OCI-LY1 (cell line): ENCODE measurements around the gene MAS1.

Experiments
- H2AFZ ChIP-seq: fragments of 200-600 bp; sonication (generic), shearing (Covaris generic); 2 replicates; pipeline ENCODE4 v1.6.0; 2014; ENCODE audit warnings: antibody characterized with exemption, mild to moderate bottlenecking, low read length
- H3F3A ChIP-seq: fragments of 200-600 bp; sonication (generic), shearing (Covaris generic); 2 replicates; pipeline ENCODE4 v1.6.0; 2014; ENCODE audit warnings: mild to moderate bottlenecking, antibody characterized with exemption, low read length, moderate library complexity; ENCODE audit not compliant: insufficient read depth
- H3K27ac ChIP-seq: fragments of 200-600 bp; sonication (generic); 2 replicates; pipeline ENCODE4 v1.5.1; 2014; ENCODE audit warnings: low read length, mixed run types, mild to moderate bottlenecking, low read depth; ENCODE audit not compliant: poor library complexity, severe bottlenecking
- H3K27me3 ChIP-seq: fragments of 200-600 bp; sonication (generic); 2 replicates; pipeline ENCODE4 v1.6.0; 2014; ENCODE audit warnings: antibody characterized with exemption, mild to moderate bottlenecking, low read length, moderate library complexity; ENCODE audit not compliant: insufficient read depth
- H3K36me3 ChIP-seq: fragments of 200-600 bp; sonication (generic); 2 replicates; pipeline ENCODE4 v1.6.1; 2014; ENCODE audit warnings: mild to moderate bottlenecking, antibody characterized with exemption, low read length, moderate library complexity, mixed read lengths; ENCODE audit not compliant: insufficient read depth
- H3K4me1 ChIP-seq: fragments of 200-600 bp; sonication (generic); 2 replicates; pipeline ENCODE4 v1.5.1; 2014; ENCODE audit warnings: mild to moderate bottlenecking, low read length, moderate library complexity; ENCODE audit not compliant: insufficient read depth, severe bottlenecking
- H3K4me2 ChIP-seq: fragments of 200-600 bp; sonication (generic), shearing (Covaris generic); 2 replicates; pipeline ENCODE4 v1.6.1; 2014; ENCODE audit warnings: low read length
- H3K4me3 ChIP-seq: fragments of 200-600 bp; sonication (generic); 2 replicates; pipeline ENCODE4 v1.5.1; 2014; ENCODE audit warnings: low read length, low read depth, mild to moderate bottlenecking, mixed read lengths; ENCODE audit not compliant: poor library complexity, severe bottlenecking
- H3K79me2 ChIP-seq: fragments of 200-600 bp; shearing (Covaris generic); 2 replicates; pipeline ENCODE4 v1.6.1; 2016; ENCODE audit warnings: mixed run types, low read length, mixed read lengths; ENCODE audit not compliant: insufficient read depth
- H3K9ac ChIP-seq: fragments of 200-600 bp; sonication (generic), shearing (Covaris generic); 2 replicates; pipeline ENCODE4 v1.6.1; 2014; ENCODE audit warnings: mild to moderate bottlenecking, low read length, mixed read lengths
- H3K9me2 ChIP-seq: fragments of 200-600 bp; sonication (generic), shearing (Covaris generic); 2 replicates; pipeline ENCODE4 v1.6.1; 2014; ENCODE audit warnings: low read depth, mild to moderate bottlenecking, low read length, mixed read lengths
- H3K9me3 ChIP-seq: fragments of 200-600 bp; shearing (Covaris generic); 2 replicates; pipeline ENCODE4 v1.6.1; 2014; ENCODE audit warnings: low read length, mixed read lengths
- H4K20me1 ChIP-seq: fragments of 200-600 bp; sonication (generic), shearing (Covaris generic); 2 replicates; pipeline ENCODE4 v1.6.0; 2016; ENCODE audit warnings: mild to moderate bottlenecking, low read length; ENCODE audit not compliant: insufficient read depth
- CTCF ChIP-seq: fragments of 200-600 bp; sonication (generic), shearing (Covaris generic); IDR thresholded peaks from 2 replicates; pipeline ENCODE4 v1.5.1; 2017; ENCODE audit warnings: mild to moderate bottlenecking, antibody characterized with exemption, low read length, moderate library complexity, mixed read lengths
- EZH2 ChIP-seq: fragments of 200-600 bp; sonication (generic), shearing (Covaris generic); IDR thresholded peaks from 2 replicates; pipeline ENCODE4 v1.8.0; 2017; ENCODE audit warnings: borderline replicate concordance, mixed run types, mild to moderate bottlenecking, antibody characterized with exemption, low read length, moderate library complexity, mixed read lengths

MAS1 gene

GRCh38 chr6:159879856-159880255 lies 10.9 kb upstream of the MAS1 start:
- no peak overlapping the region for H2AFZ ChIP-seq
- no peaks in the 10 kb centered on the region for H4K20me1 ChIP-seq

DNA sequence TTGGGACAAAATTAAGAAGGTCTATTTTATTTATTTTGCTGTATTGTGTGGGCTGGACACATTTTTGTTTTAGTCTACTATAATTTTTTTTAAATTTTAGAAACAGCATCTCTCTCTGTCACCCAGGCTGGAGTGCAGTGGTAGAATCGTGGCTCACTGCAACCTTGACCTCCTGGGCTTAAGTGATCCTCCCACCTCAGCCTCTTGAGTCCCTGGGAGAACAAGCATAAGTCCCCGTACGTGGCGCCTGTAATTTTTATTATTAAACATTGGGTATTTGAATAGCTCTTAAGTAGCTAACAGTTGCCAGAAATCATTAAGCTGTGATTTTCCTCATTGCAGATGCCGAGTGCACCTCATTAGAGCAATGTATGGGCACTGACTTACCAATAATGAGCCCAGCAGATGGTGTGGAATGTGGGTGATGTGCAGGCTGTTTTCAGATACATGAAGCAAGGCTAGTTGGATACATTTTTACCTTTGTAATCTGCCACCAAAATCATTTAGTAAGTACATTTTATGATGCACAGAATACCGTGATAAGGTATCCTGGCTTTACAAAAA lies 10.3 kb upstream of the MAS1 start:
- Histone ChIP-seq H3F3A (no peaks in the 10 kb centered on the region), H4K20me1 (no peaks in the 10 kb centered on the region), H3K36me3 (no peaks in the 10 kb centered on the region), H3K4me1 (no peaks in the 10 kb centered on the region), H3K27me3 (no peaks in the 10 kb centered on the region), H3K4me2 (no peak overlapping the region), H3K79me2 (no peaks in the 10 kb centered on the region), H3K9me3 (no peaks in the 10 kb centered on the region), H3K4me3 (no peak overlapping the region), H2AFZ (no peak overlapping the region), H3K9me2 (no peaks in the 10 kb centered on the region), H3K9ac (no peak overlapping the region), H3K27ac (no peak overlapping the region)
- TF ChIP-seq EZH2 (no peak), CTCF (no peak)

More at GRCh38 chr6:159879856-159880255, 10.9 kb upstream of the MAS1 start:
- TF ChIP-seq EZH2, result no peak
- Histone ChIP-seq H3K4me1 (no peaks in the 10 kb centered on the region), H3K9me2 (no peaks in the 10 kb centered on the region), H3K4me2 (no peak overlapping the region), H3K79me2 (no peaks in the 10 kb centered on the region), H3K36me3 (no peaks in the 10 kb centered on the region), H3F3A (no peaks in the 10 kb centered on the region), H3K27me3 (no peaks in the 10 kb centered on the region), H3K4me3 (no peak overlapping the region), H3K9ac (no peak overlapping the region), H3K27ac (no peak overlapping the region), H3K9me3 (no peaks in the 10 kb centered on the region)

DNA sequence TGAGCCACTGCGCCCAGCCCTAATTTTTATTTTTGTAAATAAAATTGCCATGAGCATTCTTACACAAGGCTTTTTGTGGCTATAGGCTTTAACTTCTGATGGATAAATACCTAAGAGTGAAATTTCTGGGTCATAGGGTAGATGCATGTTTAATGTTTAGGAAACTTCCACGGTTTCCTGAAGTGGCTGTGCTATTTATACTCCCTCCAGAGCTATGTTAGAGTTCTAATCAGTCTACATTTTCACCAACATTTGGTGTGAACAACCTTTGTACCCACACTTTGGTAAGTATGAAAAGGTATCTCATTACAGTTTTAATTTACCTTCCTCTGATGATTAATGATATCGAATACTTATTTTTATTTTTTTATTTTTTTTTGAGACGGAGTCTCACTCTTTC lies 6.1 kb upstream of the MAS1 start:
- Histone ChIP-seq H3K79me2 (no peaks in the 10 kb centered on the region), H3K27ac (no peak overlapping the region), H3K9me3 (no peaks in the 10 kb centered on the region), H3K36me3 (no peaks in the 10 kb centered on the region), H2AFZ (no peak overlapping the region), H3K4me1 (no peaks in the 10 kb centered on the region), H4K20me1 (no peaks in the 10 kb centered on the region), H3K9me2 (no peaks in the 10 kb centered on the region), H3K4me3 (no peak overlapping the region), H3F3A (no peaks in the 10 kb centered on the region), H3K27me3 (no peaks in the 10 kb centered on the region), H3K9ac (no peak overlapping the region), H3K4me2 (no peak overlapping the region)
- TF ChIP-seq CTCF (no peak), EZH2 (no peak)

GRCh38 chr6:159886270-159886669 lies 4.5 kb upstream of the MAS1 start:
- Histone ChIP-seq H3K4me1 (no peaks in the 10 kb centered on the region), H3F3A (no peaks in the 10 kb centered on the region), H3K36me3 (no peaks in the 10 kb centered on the region), H3K27ac (no peak overlapping the region), H4K20me1 (no peaks in the 10 kb centered on the region), H3K9me2 (no peaks in the 10 kb centered on the region), H3K4me2 (no peak overlapping the region), H3K4me3 (no peak overlapping the region), H3K27me3 (no peaks in the 10 kb centered on the region), H3K9ac (no peak overlapping the region), H3K79me2 (no peaks in the 10 kb centered on the region), H2AFZ (no peak overlapping the region), H3K9me3 (no peaks in the 10 kb centered on the region)
- TF ChIP-seq CTCF (no peak), EZH2 (no peak)
